GM12891 (cell line): ENCODE data around the gene ARSJ.

Experiments
- POLR2A ChIP-seq: IDR thresholded peaks from 2 replicates; pipeline ENCODE4 v1.6.1; 2011; ENCODE audit warnings: low read depth, low read length, control low read depth
- SPI1 ChIP-seq: IDR thresholded peaks from 2 replicates; pipeline ENCODE4 v1.6.1; 2011; ENCODE audit warnings: low read depth, low read length, control low read depth

GRCh38 chr4:113869743-113870375, 109.6 kb downstream of the ARSJ start:
- TF ChIP-seq SPI1 (no peak), POLR2A (no peak)
